Measurements from ENCODE around the gene ZNF330.

DNA sequence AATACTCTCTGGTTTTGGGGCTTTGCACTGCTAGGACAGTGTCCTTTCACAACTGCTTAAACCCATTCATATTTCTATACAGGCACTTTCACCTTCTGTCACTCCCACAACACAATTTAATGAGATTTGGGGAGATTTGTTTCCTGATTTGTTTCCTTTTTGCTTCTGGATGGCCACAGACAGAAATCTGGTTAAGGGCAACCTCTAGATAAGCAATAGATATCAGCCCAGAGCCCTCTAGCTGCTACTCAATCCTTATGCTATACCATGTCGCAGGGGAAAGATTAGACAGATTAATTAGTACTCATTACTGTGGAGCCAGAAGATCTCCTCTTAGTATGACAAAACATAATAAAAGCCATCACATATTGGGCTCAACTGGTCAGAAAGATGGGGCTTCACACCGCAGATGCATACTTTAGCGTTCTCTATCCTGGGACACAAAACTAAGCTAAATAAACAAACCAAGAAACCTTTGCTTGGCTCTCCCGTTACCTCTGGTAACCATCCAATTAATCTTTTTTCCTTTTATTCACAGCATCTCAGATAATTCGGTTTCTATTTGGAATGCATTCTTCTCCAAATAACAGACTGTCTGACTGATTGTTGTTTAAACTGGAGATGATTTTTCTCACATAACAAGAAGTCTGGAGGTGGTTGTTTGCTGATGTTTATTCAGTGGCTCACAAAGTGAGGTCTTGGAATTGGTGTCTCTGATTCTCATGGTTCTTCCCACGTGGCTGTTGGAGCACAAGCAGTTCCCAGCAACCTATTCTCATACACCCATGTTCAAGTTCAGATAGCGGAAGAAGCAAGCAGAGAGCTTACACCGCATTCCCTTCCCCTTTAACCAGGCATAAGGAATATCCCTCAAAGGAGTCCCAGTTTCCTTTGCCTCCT lies 41.0 kb upstream of the ZNF330 start:
- TF ChIP-seq, protein P1, sequence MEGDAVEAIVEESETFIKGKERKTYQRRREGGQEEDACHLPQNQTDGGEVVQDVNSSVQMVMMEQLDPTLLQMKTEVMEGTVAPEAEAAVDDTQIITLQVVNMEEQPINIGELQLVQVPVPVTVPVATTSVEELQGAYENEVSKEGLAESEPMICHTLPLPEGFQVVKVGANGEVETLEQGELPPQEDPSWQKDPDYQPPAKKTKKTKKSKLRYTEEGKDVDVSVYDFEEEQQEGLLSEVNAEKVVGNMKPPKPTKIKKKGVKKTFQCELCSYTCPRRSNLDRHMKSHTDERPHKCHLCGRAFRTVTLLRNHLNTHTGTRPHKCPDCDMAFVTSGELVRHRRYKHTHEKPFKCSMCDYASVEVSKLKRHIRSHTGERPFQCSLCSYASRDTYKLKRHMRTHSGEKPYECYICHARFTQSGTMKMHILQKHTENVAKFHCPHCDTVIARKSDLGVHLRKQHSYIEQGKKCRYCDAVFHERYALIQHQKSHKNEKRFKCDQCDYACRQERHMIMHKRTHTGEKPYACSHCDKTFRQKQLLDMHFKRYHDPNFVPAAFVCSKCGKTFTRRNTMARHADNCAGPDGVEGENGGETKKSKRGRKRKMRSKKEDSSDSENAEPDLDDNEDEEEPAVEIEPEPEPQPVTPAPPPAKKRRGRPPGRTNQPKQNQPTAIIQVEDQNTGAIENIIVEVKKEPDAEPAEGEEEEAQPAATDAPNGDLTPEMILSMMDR (IDR thresholded peaks at IDR 0.05; ENCODE audit: insufficient read depth, low read depth, low read length): no peak
- TF ChIP-seq EZH2 (IDR thresholded peaks at IDR 0.05; ENCODE audit: insufficient read depth, low read length): no peak

All from astrocyte (in vitro differentiated cells and primary cell).